PC-9 (cell line): ENCODE data around the gene GNAL. TPM values are rescaled to one million over a fixed set of nuclear protein-coding genes. Genes with fewer than 3 reads are reported as not detected.
"Not testable (repeated sequence)": the region's sequence is repeated elsewhere in the genome, so short reads cannot be mapped to it uniquely, and the experiment has no call there.

Source experiments
- BruUV-seq: library from RNA; stranded (reverse); fragments of 400-500 nt; replicated peaks from 2 replicates; lab custom pipeline; 2021; lab: Mats Ljungman, UMichigan
- CTCF ChIA-PET: fragments of 300-600 bp; sonication (Branson Sonifier 250); formaldehyde crosslinking; loops from one replicate; lab custom pipeline; 2022; ENCODE audit warnings: antibody characterized with exemption; lab: Charles Lee
- POLR2A ChIA-PET: fragments of 300-600 bp; sonication (Branson Sonifier 250); formaldehyde crosslinking; loops from one replicate; lab custom pipeline; 2022; ENCODE audit warnings: antibody characterized with exemption; ENCODE audit not compliant: unreplicated experiment; lab: Charles Lee
- DNase-seq, 2 experiments: peaks; one replicate each; pipeline versions ENCODE4 v3.0.0 to v3.0.0-alpha.2; 2015 to 2022; ENCODE audit warnings: mixed read lengths in 1 of 2
- H2AFZ ChIP-seq: fragments of 200-600 bp; sonication (generic); 2 replicates; pipeline ENCODE4 v1.8.1; 2017; ENCODE audit warnings: antibody characterized with exemption
- H3F3A ChIP-seq: fragments of 200-600 bp; sonication (generic); 2 replicates; pipeline ENCODE4 v1.8.1; 2017; ENCODE audit warnings: antibody characterized with exemption, mild to moderate bottlenecking, low read depth; ENCODE audit not compliant: insufficient read depth
- H3K27ac ChIP-seq: fragments of 200-600 bp; sonication (generic); 2 replicates; pipeline ENCODE4 v1.6.1; 2016; ENCODE audit warnings: mixed run types
- H3K27me3 ChIP-seq: fragments of 200-600 bp; sonication (generic); 2 replicates; pipeline ENCODE4 v1.6.1; 2016; ENCODE audit warnings: low read depth, mixed run types; ENCODE audit not compliant: insufficient read depth
- H3K36me3 ChIP-seq: fragments of 200-600 bp; sonication (generic); 2 replicates; pipeline ENCODE4 v1.6.1; 2016; ENCODE audit warnings: low read depth, mixed run types
- H3K4me1 ChIP-seq: fragments of 200-600 bp; sonication (generic); replicated peaks from 2 replicates; pipeline ENCODE4 v1.6.1; 2016; ENCODE audit warnings: mixed run types; ENCODE audit not compliant: insufficient read depth
- H3K4me2 ChIP-seq: fragments of 200-600 bp; sonication (generic); 2 replicates; pipeline ENCODE4 v1.6.1; 2017; ENCODE audit warnings: mixed run types
- H3K4me3 ChIP-seq: fragments of 200-600 bp; sonication (generic); 2 replicates; pipeline ENCODE4 v1.6.1; 2016; ENCODE audit warnings: mixed run types
- H3K79me2 ChIP-seq: fragments of 200-600 bp; sonication (generic); 2 replicates; pipeline ENCODE4 v1.6.1; 2017; ENCODE audit warnings: low read depth, mixed run types
- H3K9me2 ChIP-seq: fragments of 200-600 bp; sonication (generic); 2 replicates; pipeline ENCODE4 v1.8.1; 2017; ENCODE audit warnings: mild to moderate bottlenecking; ENCODE audit not compliant: insufficient read depth
- H3K9me3 ChIP-seq: fragments of 200-600 bp; sonication (generic); 2 replicates; pipeline ENCODE4 v1.8.1; 2016; ENCODE audit warnings: low read depth; ENCODE audit not compliant: insufficient read depth
- H4K20me1 ChIP-seq: fragments of 200-600 bp; sonication (generic); 2 replicates; pipeline ENCODE4 v1.8.1; 2017; ENCODE audit not compliant: insufficient read depth
- EZH2 ChIP-seq: fragments of 200-600 bp; sonication (generic); IDR thresholded peaks from 2 replicates; pipeline ENCODE4 v1.8.0; 2017; ENCODE audit warnings: antibody characterized with exemption, low read depth
- intact Hi-C: fragments of 100-400 bp; cut with micrococcal nuclease; formaldehyde crosslinking; loops from one replicate; pipeline ENCODE4 v1.10.0; 2022; ENCODE audit not compliant: unreplicated experiment
- total RNA-seq: library from RNA; stranded (reverse); gene quantifications from 2 replicates; pipeline ENCODE4 v1.2.3, GENCODE V29; 2021
- TF ChIP-seq, protein P1 (sequence below): fragments of 200-600 bp; sonication (generic); conservative IDR thresholded peaks from 2 replicates; pipeline ENCODE4 v1.6.1; 2017; ENCODE audit warnings: mixed run types, antibody characterized with exemption, mild to moderate bottlenecking, moderate library complexity

GNAL gene
- total RNA-seq, 1 experiment from 2014 or later: 3.3 TPM

DNA sequence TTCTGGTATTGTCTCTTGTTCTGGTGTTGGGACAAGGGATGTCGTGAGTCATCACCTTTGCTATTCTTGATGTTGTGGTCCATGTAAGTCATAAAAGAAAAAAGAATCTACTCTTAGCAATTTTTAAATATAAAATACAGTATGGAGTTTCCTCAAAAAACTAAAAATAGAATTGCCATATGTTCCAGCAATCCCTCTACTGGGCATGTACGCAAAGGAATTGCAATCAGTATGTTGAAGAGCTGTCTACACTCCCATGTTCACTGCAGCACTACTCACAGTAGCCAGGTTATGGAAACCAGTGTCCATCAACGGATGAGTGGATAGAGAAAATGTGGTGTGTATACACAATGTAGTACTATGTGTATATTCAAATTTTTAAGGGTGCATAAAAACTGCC is 10.9 kb upstream of the GNAL start:
- no peak for TF ChIP-seq EZH2
- TF ChIP-seq, protein P1, sequence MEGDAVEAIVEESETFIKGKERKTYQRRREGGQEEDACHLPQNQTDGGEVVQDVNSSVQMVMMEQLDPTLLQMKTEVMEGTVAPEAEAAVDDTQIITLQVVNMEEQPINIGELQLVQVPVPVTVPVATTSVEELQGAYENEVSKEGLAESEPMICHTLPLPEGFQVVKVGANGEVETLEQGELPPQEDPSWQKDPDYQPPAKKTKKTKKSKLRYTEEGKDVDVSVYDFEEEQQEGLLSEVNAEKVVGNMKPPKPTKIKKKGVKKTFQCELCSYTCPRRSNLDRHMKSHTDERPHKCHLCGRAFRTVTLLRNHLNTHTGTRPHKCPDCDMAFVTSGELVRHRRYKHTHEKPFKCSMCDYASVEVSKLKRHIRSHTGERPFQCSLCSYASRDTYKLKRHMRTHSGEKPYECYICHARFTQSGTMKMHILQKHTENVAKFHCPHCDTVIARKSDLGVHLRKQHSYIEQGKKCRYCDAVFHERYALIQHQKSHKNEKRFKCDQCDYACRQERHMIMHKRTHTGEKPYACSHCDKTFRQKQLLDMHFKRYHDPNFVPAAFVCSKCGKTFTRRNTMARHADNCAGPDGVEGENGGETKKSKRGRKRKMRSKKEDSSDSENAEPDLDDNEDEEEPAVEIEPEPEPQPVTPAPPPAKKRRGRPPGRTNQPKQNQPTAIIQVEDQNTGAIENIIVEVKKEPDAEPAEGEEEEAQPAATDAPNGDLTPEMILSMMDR: no peak
- H3K27me3 ChIP-seq: peaks cover 69% of the 10 kb centered on the region
- no peaks in the 10 kb centered on the region for H3F3A ChIP-seq
- H3K4me1 ChIP-seq: no peaks in the 10 kb centered on the region
- no peak overlapping the region for H3K4me3 ChIP-seq
- intact Hi-C loops: no loop called here
- H3K9me3 ChIP-seq: no peaks in the 10 kb centered on the region
- no peaks in the 10 kb centered on the region for H3K9me2 ChIP-seq
- no TSS peak for BruUV-seq
- H3K79me2 ChIP-seq: no peaks in the 10 kb centered on the region
- no peaks in the 10 kb centered on the region for H3K36me3 ChIP-seq
- no peak overlapping the region for H3K27ac ChIP-seq
- no peak overlapping the region for H3K4me2 ChIP-seq
- H4K20me1 ChIP-seq: no peaks in the 10 kb centered on the region
- ChIA-PET CTCF (no interaction called here), POLR2A (no interaction called here)
- no peak overlapping the region for H2AFZ ChIP-seq
- DNase-seq: no peak

DNA sequence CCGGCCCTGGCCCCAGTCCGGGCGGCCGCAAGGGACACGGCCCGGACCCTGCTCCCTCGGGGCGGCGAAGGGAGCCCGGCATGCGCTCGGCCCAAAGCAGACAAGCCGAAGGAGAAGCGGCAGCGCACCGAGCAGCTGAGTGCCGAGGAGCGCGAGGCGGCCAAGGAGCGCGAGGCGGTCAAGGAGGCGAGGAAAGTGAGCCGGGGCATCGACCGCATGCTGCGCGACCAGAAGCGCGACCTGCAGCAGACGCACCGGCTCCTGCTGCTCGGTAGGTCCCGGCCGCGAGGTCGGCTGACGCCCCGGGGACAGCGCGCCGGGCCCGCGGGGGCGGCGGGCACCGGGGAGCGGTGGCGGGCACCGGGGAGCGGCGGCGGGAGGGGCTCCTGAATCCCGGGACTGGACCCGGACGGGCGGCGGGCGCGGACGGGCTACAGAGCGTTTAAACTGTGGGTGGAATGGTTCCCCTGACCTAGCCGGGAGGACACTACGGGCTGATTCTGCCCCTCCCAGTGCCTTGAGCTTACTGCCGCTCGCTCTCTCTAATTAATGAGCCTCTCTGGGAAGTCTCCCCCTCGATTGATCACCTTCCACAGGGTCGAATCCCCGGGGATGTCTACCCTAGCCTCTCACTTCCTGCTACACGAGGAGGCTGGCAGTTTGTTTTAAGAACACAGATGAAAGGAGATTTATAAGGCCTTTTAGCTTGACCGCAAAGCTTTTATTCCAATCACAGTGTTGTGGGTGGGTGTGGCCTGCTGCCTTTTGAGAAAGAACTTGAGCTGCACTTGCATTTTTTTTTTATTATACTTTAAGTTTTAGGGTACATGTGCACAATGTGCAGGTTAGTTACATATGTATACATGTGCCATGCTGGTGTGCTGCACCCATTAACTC is 853 bp downstream of the GNAL start:
- Histone ChIP-seq H3K4me1 (no peaks in the 10 kb centered on the region), H3K4me2 (no peak overlapping the region), H3F3A (no peaks in the 10 kb centered on the region), H3K79me2 (no peaks in the 10 kb centered on the region), H3K36me3 (no peaks in the 10 kb centered on the region), H3K27me3 (peaks cover 55% of the 10 kb centered on the region), H3K27ac (no peak overlapping the region), H3K4me3 (no peak overlapping the region), H2AFZ (no peak overlapping the region), H3K9me2 (no peaks in the 10 kb centered on the region), H4K20me1 (no peaks in the 10 kb centered on the region), H3K9me3 (no peaks in the 10 kb centered on the region)
- ChIA-PET CTCF (no interaction called here), POLR2A (no interaction called here)
- no TSS peak for BruUV-seq
- DNase-seq: no peak
- intact Hi-C loops: no loop called here
- TF ChIP-seq, protein P1: no peak
- TF ChIP-seq EZH2: no peak

DNA sequence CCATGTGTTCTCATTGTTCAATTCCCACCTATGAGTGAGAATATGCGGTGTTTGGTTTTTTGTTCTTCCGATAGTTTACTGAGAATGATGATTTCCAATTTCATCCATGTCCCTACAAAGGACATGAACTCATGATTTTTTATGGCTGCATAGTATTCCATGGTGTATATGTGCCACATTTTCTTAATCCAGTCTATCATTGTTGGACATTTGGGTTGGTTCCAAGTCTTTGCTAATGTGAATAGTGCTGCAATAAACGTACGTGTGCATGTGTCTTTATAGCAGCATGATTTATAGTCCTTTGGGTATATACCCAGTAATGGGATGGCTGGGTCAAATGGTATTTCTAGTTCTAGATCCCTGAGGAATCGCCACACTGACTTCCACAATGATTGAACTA is 1.6 kb downstream of the GNAL start:
- H3K4me3 ChIP-seq, H3K36me3 ChIP-seq, H3K27ac ChIP-seq, BruUV-seq, CTCF ChIA-PET, H3K4me1 ChIP-seq, POLR2A ChIA-PET, DNase-seq, H4K20me1 ChIP-seq, intact Hi-C loops, H3K9me3 ChIP-seq, H3K9me2 ChIP-seq, H3K4me2 ChIP-seq, H3F3A ChIP-seq, H2AFZ ChIP-seq, H3K79me2 ChIP-seq: not testable (repeated sequence)
- peaks cover 57% of the 10 kb centered on the region for H3K27me3 ChIP-seq
